Body of pancreas (tissue), 4 donors: ENCODE measurements around the gene FFAR4.

Source experiments
- CTCF ChIP-seq, 7 experiments: fragments of 450-650 bp in 4 of 7; fragments of 200-600 bp in 3 of 7; sonication (generic) in 3 of 7; IDR thresholded peaks; one replicate each; pipeline ENCODE4 v1.5.1; 2016 to 2019; ENCODE audit warnings: antibody characterized with exemption in 7 of 7
- POLR2A ChIP-seq, 3 donors: fragments of 450-650 bp; IDR thresholded peaks; one replicate each; pipeline ENCODE4 v1.6.1; 2016; ENCODE audit warnings: antibody characterized with exemption in 3 of 3, mild to moderate bottlenecking in 2 of 3

- TF ChIP-seq CTCF (IDR thresholded peaks at IDR 0.05) (no peak), POLR2A (IDR thresholded peaks at IDR 0.05) (no peak)
Measured at GRCh38 chr10:93547522-93547921, 18.9 kb upstream of the FFAR4 start.
